GM12878 (cell line): ENCODE results near the gene FGF14. TPM values are rescaled to one million over a fixed set of nuclear protein-coding genes. Genes with fewer than 3 reads are reported as not detected.

Experiments
- ATAC-seq: fragments of 200-7000 bp; cut with Tn5 transposase; 3 replicates; pipeline ENCODE4 v1.9.1; 2020; ENCODE audit warnings: mild to moderate bottlenecking, moderate library complexity
- BruUV-seq: library from RNA; stranded (reverse); fragments of 400-500 nt; replicated peaks from 2 replicates; lab custom pipeline; 2021; lab: Mats Ljungman, UMichigan
- CTCF ChIA-PET: fragments of 300-600 bp; sonication (Branson Sonifier 250); formaldehyde crosslinking; extraction: SDS; loops from one replicate; lab custom pipeline; 2021; ENCODE audit warnings: inconsistent platforms; lab: Yijun Ruan, JAX
- POLR2A ChIA-PET: fragments of 350-600 bp; formaldehyde crosslinking; extraction: SDS; loops from one replicate; lab custom pipeline; 2021; ENCODE audit warnings: inconsistent platforms; lab: Charles Lee
- RAD21 ChIA-PET: fragments of 300-600 bp; sonication (Branson Sonifier 250); formaldehyde crosslinking; loops from one replicate; lab custom pipeline; 2023; ENCODE audit warnings: antibody characterized with exemption; ENCODE audit not compliant: unreplicated experiment; lab: Charles Lee
- SMC1A ChIA-PET: fragments of 300-600 bp; sonication (Branson Sonifier 250); formaldehyde crosslinking; loops from one replicate; lab custom pipeline; 2023; ENCODE audit not compliant: unreplicated experiment, uncharacterized antibody; lab: Charles Lee
- DNase-seq: peaks from one replicate; pipeline ENCODE4 v3.0.0-alpha.2; 2011; ENCODE audit warnings: low read depth, low spot score
- FAIRE-seq: peaks from 3 replicates; lab custom pipeline; 2011; peaks lifted over from hg19 to GRCh38; lab: Jason Lieb, UNC
- H2AFZ ChIP-seq: 2 replicates; pipeline ENCODE4 v1.6.0; 2011; ENCODE audit warnings: low read depth, low read length, control low read depth; ENCODE audit not compliant: control insufficient read depth
- H3K27ac ChIP-seq: 2 replicates; pipeline ENCODE4 v1.5.1; 2011; ENCODE audit warnings: control low read depth; ENCODE audit not compliant: control insufficient read depth, insufficient read depth
- H3K27me3 ChIP-seq, 2 experiments: replicated peaks in 1 of 2; 2 replicates each; pipeline versions ENCODE4 v1.6.0 to v1.6.1; 2011; ENCODE audit warnings: low read length in 1 of 2; ENCODE audit not compliant: control insufficient read depth in 2 of 2, insufficient read depth in 2 of 2
- H3K36me3 ChIP-seq, 2 experiments: 2 replicates each; pipeline ENCODE4 v1.5.1; 2011; ENCODE audit warnings: low read length in 1 of 2; ENCODE audit not compliant: control insufficient read depth in 2 of 2, insufficient read depth in 2 of 2
- H3K4me1 ChIP-seq: 2 replicates; pipeline ENCODE4 v1.6.1; 2011; ENCODE audit warnings: mild to moderate bottlenecking, low read length, moderate library complexity, mixed read lengths; ENCODE audit not compliant: control insufficient read depth, insufficient read depth
- H3K4me2 ChIP-seq: 2 replicates; pipeline ENCODE4 v1.6.0; 2011; ENCODE audit warnings: control low read depth; ENCODE audit not compliant: control insufficient read depth, insufficient read depth
- H3K4me3 ChIP-seq: fragments of 200-600 bp; sonication (generic); 2 replicates; pipeline ENCODE4 v1.5.1; 2016
- H3K79me2 ChIP-seq: 2 replicates; pipeline ENCODE4 v1.6.0; 2011; ENCODE audit warnings: low read length; ENCODE audit not compliant: control insufficient read depth, insufficient read depth
- H3K9ac ChIP-seq: 2 replicates; pipeline ENCODE4 v1.8.0; 2011; ENCODE audit warnings: low read length, control low read depth, mixed read lengths; ENCODE audit not compliant: control insufficient read depth, insufficient read depth
- H3K9me3 ChIP-seq: replicated peaks from 3 replicates; pipeline ENCODE4 v1.5.1; 2011; ENCODE audit warnings: mild to moderate bottlenecking, low read length; ENCODE audit not compliant: control insufficient read depth, insufficient read depth
- H4K20me1 ChIP-seq: 2 replicates; pipeline ENCODE4 v1.6.0; 2011; ENCODE audit not compliant: control insufficient read depth, insufficient read depth
- CBFB ChIP-seq: IDR thresholded peaks from 2 replicates; pipeline ENCODE4 v1.6.1; 2016; ENCODE audit warnings: antibody characterized with exemption, low read depth
- FOS ChIP-seq: IDR thresholded peaks from 3 replicates; pipeline ENCODE4 v1.6.1; 2011; ENCODE audit warnings: borderline replicate concordance; ENCODE audit not compliant: insufficient read length; ENCODE audit errors: extremely low read depth
- GATAD2B ChIP-seq: fragments of 450-650 bp; conservative IDR thresholded peaks from 2 replicates; pipeline ENCODE4 v1.6.1; 2017; ENCODE audit warnings: low read depth, mild to moderate bottlenecking, moderate library complexity
- HDGF ChIP-seq: fragments of 450-650 bp; IDR thresholded peaks from 2 replicates; pipeline ENCODE4 v1.6.1; 2016; ENCODE audit warnings: antibody characterized with exemption
- KAT2A ChIP-seq: conservative IDR thresholded peaks from 2 replicates; pipeline ENCODE4 v1.6.1; 2011; ENCODE audit warnings: low read depth, low read length; ENCODE audit not compliant: control insufficient read depth
- MTA3 ChIP-seq: IDR thresholded peaks from 2 replicates; pipeline ENCODE4 v1.6.1; 2012; ENCODE audit warnings: low read length, inconsistent platforms, borderline replicate concordance
- NR2F1 ChIP-seq: fragments of 450-650 bp; conservative IDR thresholded peaks from 2 replicates; pipeline ENCODE4 v1.6.1; 2017; ENCODE audit warnings: mild to moderate bottlenecking
- RCOR1 ChIP-seq: conservative IDR thresholded peaks from 2 replicates; pipeline ENCODE4 v1.6.1; 2012; ENCODE audit warnings: low read depth, low read length, improper control_type of control experiment
- TARDBP ChIP-seq: IDR thresholded peaks from 2 replicates; pipeline ENCODE4 v1.6.1; 2016; ENCODE audit warnings: borderline replicate concordance
- ZNF274 ChIP-seq: IDR thresholded peaks from one replicate; pipeline ENCODE4 v1.8.0; 2011; ENCODE audit not compliant: insufficient read length, insufficient read depth
- ZNF384 ChIP-seq: IDR thresholded peaks from 2 replicates; pipeline ENCODE4 v1.6.1; 2012; ENCODE audit warnings: low read depth, mild to moderate bottlenecking, low read length, improper control_type of control experiment, borderline replicate concordance
- WGBS: methylation state at CpG from one replicate; pipeline ENCODE4 v1.1.6; 2016; ENCODE audit warnings: low lambda C conversion rate; ENCODE audit not compliant: insufficient replicate concordance, insufficient coverage; ENCODE audit errors: missing lambda C conversion rate; 5-methylcytosine and 5-hydroxymethylcytosine counted together
- in situ Hi-C: fragments of 300-500 bp; cut with MboI; formaldehyde crosslinking; loops from 9 replicates; pipeline ENCODE4 v1.14.3; 2018; ENCODE audit warnings: mixed read lengths
- intact Hi-C: fragments of 100-400 bp; cut with micrococcal nuclease; formaldehyde crosslinking; loops from one replicate; pipeline ENCODE4 v1.14.2; 2022; ENCODE audit not compliant: unreplicated experiment
- polyA plus RNA-seq, 11 experiments: library from polyadenylated mRNA; depleted of rRNA in 4 of 11; unstranded in 6 of 11; stranded (reverse) in 5 of 11; fragments of >200 nt; fragmentation: Nextera tagmentation in 4 of 11; fragmentation: Illumina TruSeq in 1 of 11; extraction: Ambion mirVana in 4 of 11; extraction: Trizol in 1 of 11; gene quantifications; 1 replicate in 1 of 11; 2 replicates in 10 of 11; pipeline versions ENCODE4 v1.2.1 to v1.2.3, GENCODE V29; 2011 to 2016; ENCODE audit warnings: inconsistent platforms in 2 of 11, missing spikeins in 2 of 11, low read depth in 1 of 11
- total RNA-seq, 4 experiments: library from RNA; depleted of rRNA in 3 of 4; stranded (reverse); fragments of >200 nt in 3 of 4; fragmentation: Illumina TruSeq in 1 of 4; extraction: Trizol in 1 of 4; gene quantifications; 2 replicates each; pipeline versions ENCODE4 v1.2.1 to v1.2.3, GENCODE V29; 2013 to 2021
- TF ChIP-seq, protein P1 (sequence below): IDR thresholded peaks from 2 replicates; pipeline ENCODE4 v1.6.1; 2011; ENCODE audit warnings: low read depth, low read length, improper control_type of control experiment, borderline replicate concordance
- TF ChIP-seq, protein P2 (sequence below): fragments of 450-650 bp; IDR thresholded peaks from 2 replicates; pipeline ENCODE4 v1.6.1; 2017; ENCODE audit warnings: mild to moderate bottlenecking, moderate library complexity
- TF ChIP-seq, protein P3 (sequence below): fragments of 450-650 bp; IDR thresholded peaks from 2 replicates; pipeline ENCODE4 v1.6.1; 2014; ENCODE audit warnings: mild to moderate bottlenecking

The FGF14 gene
- total and polyA plus RNA-seq, 10 of the 15 experiments (the other 5 are each of a cell fraction or from before 2014, with no cell fraction given), result under 0.01 to 0.44 (median 0.04) TPM

DNA sequence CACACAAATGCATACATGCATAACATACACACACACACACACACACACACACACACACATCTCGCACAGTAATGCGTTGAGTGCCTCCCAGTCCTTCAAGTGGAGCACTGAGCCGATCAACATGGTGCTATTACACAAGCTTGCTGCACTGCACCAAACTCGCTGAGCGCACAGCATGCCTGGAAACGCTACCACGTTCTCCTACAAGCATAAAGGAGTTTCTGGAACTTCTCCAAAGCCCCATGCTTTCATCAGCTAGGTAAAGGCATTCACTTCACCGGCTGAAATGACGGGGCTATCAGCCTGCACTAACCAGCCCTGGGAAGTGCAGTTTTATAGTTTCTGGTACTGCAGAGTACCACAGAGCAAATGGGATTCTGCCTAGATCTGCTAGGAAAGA lies 92.7 kb downstream of the FGF14 start:
- no peak overlapping the region for H3K27ac ChIP-seq
- intact Hi-C loops, result no loop called here
- H3K27me3 ChIP-seq, result no peaks in the 10 kb centered on the region
- ChIA-PET RAD21 (no interaction called here), SMC1A (no interaction called here), POLR2A (no interaction called here), CTCF (no interaction called here)
- no peaks in the 10 kb centered on the region for H3K36me3 ChIP-seq
- no peak overlapping the region for H3K9ac ChIP-seq
- no peaks in the 10 kb centered on the region for H4K20me1 ChIP-seq
- H3K4me2 ChIP-seq, result no peak overlapping the region
- no peaks in the 10 kb centered on the region for H3K4me1 ChIP-seq
- H3K9me3 ChIP-seq, result no peaks in the 10 kb centered on the region
- no peaks in the 10 kb centered on the region for H3K79me2 ChIP-seq
- in situ Hi-C loops, result no loop called here
- TF ChIP-seq, protein P1, sequence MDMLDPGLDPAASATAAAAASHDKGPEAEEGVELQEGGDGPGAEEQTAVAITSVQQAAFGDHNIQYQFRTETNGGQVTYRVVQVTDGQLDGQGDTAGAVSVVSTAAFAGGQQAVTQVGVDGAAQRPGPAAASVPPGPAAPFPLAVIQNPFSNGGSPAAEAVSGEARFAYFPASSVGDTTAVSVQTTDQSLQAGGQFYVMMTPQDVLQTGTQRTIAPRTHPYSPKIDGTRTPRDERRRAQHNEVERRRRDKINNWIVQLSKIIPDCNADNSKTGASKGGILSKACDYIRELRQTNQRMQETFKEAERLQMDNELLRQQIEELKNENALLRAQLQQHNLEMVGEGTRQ, result no peak
- TF ChIP-seq GATAD2B (no peak), FOS (no peak), KAT2A (no peak)
- BruUV-seq, result no TSS peak
- DNase-seq (no peak), ATAC-seq (no peak), FAIRE-seq (no peak)
- no peak overlapping the region for H3K4me3 ChIP-seq
- 38% methylated on average over 9 of the region's 9 CpGs for WGBS
- no peak overlapping the region for H2AFZ ChIP-seq

DNA sequence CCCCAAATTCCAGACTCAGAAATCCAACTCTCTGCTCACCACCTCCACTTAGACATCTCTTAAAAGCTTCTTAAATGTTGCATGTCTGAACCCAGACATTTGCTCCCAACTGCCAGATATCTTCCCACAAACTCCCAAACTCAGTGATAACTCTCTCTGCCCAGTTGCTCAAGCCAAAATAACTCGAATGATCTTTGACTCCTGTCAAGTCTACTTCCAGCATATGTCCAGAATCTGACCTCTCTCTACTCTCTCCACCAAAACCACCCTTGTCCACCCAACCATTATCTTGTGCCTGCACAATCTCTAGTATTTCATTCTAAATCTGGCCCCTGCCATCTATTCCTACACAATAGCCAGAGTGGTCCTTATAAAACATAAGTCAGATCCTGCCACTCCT lies 99.3 kb downstream of the FGF14 start:
- ChIA-PET POLR2A (no interaction called here), SMC1A (no interaction called here), RAD21 (no interaction called here), CTCF (no interaction called here)
- intact Hi-C loops (no loop called here), in situ Hi-C loops (no loop called here)
- Histone ChIP-seq H3K9ac (no peak overlapping the region), H4K20me1 (no peaks in the 10 kb centered on the region), H3K27ac (no peak overlapping the region), H3K79me2 (no peaks in the 10 kb centered on the region), H3K27me3 (no peaks in the 10 kb centered on the region), H3K36me3 (no peaks in the 10 kb centered on the region), H3K4me3 (no peak overlapping the region), H3K9me3 (no peaks in the 10 kb centered on the region), H3K4me1 (no peaks in the 10 kb centered on the region), H3K4me2 (no peak overlapping the region), H2AFZ (no peak overlapping the region)
- BruUV-seq, result no TSS peak
- ATAC-seq (no peak), FAIRE-seq (no peak), DNase-seq (no peak)
- WGBS, result 0% methylated on average over 1 of the region's 1 CpG
- TF ChIP-seq CBFB, result no peak
- TF ChIP-seq, protein P2, sequence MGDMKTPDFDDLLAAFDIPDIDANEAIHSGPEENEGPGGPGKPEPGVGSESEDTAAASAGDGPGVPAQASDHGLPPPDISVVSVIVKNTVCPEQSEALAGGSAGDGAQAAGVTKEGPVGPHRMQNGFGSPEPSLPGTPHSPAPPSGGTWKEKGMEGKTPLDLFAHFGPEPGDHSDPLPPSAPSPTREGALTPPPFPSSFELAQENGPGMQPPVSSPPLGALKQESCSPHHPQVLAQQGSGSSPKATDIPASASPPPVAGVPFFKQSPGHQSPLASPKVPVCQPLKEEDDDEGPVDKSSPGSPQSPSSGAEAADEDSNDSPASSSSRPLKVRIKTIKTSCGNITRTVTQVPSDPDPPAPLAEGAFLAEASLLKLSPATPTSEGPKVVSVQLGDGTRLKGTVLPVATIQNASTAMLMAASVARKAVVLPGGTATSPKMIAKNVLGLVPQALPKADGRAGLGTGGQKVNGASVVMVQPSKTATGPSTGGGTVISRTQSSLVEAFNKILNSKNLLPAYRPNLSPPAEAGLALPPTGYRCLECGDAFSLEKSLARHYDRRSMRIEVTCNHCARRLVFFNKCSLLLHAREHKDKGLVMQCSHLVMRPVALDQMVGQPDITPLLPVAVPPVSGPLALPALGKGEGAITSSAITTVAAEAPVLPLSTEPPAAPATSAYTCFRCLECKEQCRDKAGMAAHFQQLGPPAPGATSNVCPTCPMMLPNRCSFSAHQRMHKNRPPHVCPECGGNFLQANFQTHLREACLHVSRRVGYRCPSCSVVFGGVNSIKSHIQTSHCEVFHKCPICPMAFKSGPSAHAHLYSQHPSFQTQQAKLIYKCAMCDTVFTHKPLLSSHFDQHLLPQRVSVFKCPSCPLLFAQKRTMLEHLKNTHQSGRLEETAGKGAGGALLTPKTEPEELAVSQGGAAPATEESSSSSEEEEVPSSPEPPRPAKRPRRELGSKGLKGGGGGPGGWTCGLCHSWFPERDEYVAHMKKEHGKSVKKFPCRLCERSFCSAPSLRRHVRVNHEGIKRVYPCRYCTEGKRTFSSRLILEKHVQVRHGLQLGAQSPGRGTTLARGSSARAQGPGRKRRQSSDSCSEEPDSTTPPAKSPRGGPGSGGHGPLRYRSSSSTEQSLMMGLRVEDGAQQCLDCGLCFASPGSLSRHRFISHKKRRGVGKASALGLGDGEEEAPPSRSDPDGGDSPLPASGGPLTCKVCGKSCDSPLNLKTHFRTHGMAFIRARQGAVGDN, result no peak
- no peak for TF ChIP-seq MTA3
- TF ChIP-seq, protein P3, sequence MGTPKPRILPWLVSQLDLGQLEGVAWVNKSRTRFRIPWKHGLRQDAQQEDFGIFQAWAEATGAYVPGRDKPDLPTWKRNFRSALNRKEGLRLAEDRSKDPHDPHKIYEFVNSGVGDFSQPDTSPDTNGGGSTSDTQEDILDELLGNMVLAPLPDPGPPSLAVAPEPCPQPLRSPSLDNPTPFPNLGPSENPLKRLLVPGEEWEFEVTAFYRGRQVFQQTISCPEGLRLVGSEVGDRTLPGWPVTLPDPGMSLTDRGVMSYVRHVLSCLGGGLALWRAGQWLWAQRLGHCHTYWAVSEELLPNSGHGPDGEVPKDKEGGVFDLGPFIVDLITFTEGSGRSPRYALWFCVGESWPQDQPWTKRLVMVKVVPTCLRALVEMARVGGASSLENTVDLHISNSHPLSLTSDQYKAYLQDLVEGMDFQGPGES, result no peak
- TF ChIP-seq NR2F1, result no peak
- TF ChIP-seq RCOR1, result no peak
- no peak for TF ChIP-seq ZNF384
- TF ChIP-seq TARDBP, result no peak
- no peak for TF ChIP-seq ZNF274
- no peak for TF ChIP-seq HDGF
